GM12891 (cell line): ENCODE measurements around the gene ZBTB8OS. TPM values are rescaled to one million over a fixed set of nuclear protein-coding genes. Genes with fewer than 3 reads are reported as not detected.
"Not testable (repeated sequence)": the region's sequence is repeated elsewhere in the genome, so short reads cannot be mapped to it uniquely, and the experiment has no call there.

Experiments used
- DNase-seq: peaks from one replicate; pipeline ENCODE4 v3.0.0; 2011; ENCODE audit warnings: low spot score; ENCODE audit not compliant: insufficient read length
- FAIRE-seq: peaks from 2 replicates; lab custom pipeline; 2011; peaks lifted over from hg19 to GRCh38; lab: Jason Lieb, UNC
- PAX5 ChIP-seq: IDR thresholded peaks from 2 replicates; pipeline ENCODE4 v1.6.1; 2011; ENCODE audit warnings: low read length, moderate library complexity, mild to moderate bottlenecking; ENCODE audit not compliant: insufficient read depth, severe bottlenecking
- POLR2A ChIP-seq: IDR thresholded peaks from 2 replicates; pipeline ENCODE4 v1.6.1; 2011; ENCODE audit warnings: low read depth, low read length, control low read depth
- POLR2AphosphoS5 ChIP-seq: IDR thresholded peaks from 2 replicates; pipeline ENCODE4 v1.6.1; 2011; ENCODE audit warnings: low read depth, low read length, control low read depth
- POU2F2 ChIP-seq: IDR thresholded peaks from 2 replicates; pipeline ENCODE4 v1.6.1; 2011; ENCODE audit warnings: low read depth, mild to moderate bottlenecking, control low read depth, low read length, moderate library complexity
- SPI1 ChIP-seq: IDR thresholded peaks from 2 replicates; pipeline ENCODE4 v1.6.1; 2011; ENCODE audit warnings: low read depth, low read length, control low read depth
- TAF1 ChIP-seq: IDR thresholded peaks from 2 replicates; pipeline ENCODE4 v1.6.1; 2011; ENCODE audit warnings: low read depth, low read length, control low read depth
- polyA plus RNA-seq: library from polyadenylated mRNA; unstranded; fragments of >200 nt; gene quantifications from one replicate; pipeline ENCODE4 v1.2.1, GENCODE V29; 2012; ENCODE audit warnings: low read depth, missing spikeins, inconsistent platforms; ENCODE audit not compliant: missing spikeins

Gene ZBTB8OS
- 115 TPM for polyA plus RNA-seq

- peak; percentile 96 for TF ChIP-seq POLR2A
- peak; percentile 96 for TF ChIP-seq TAF1
- TF ChIP-seq SPI1, result peak; percentile 70
- TF ChIP-seq POLR2AphosphoS5, result peak; percentile 97
- no peak for TF ChIP-seq PAX5
- no peak; the same call in 1 of the 2 replicates for TF ChIP-seq POU2F2
- DNase-seq (peak; percentile 63), FAIRE-seq (no peak)
Observed at GRCh38 chr1:32650248-32650751, at the start of gene ZBTB8OS. TSS of gene ZBTB8OS (minus strand) at chr1:32650550. CDS start at chr1:32650529, 21 bp downstream.

GRCh38 chr1:32696996-32697395 lies 46.6 kb upstream of the ZBTB8OS start:
- DNase-seq, FAIRE-seq: not testable (repeated sequence)

- FAIRE-seq, result no peak
- DNase-seq, result no peak
- no peak for TF ChIP-seq SPI1
Observed at GRCh38 chr1:32696041-32696440, 45.7 kb upstream of the ZBTB8OS start.

DNA sequence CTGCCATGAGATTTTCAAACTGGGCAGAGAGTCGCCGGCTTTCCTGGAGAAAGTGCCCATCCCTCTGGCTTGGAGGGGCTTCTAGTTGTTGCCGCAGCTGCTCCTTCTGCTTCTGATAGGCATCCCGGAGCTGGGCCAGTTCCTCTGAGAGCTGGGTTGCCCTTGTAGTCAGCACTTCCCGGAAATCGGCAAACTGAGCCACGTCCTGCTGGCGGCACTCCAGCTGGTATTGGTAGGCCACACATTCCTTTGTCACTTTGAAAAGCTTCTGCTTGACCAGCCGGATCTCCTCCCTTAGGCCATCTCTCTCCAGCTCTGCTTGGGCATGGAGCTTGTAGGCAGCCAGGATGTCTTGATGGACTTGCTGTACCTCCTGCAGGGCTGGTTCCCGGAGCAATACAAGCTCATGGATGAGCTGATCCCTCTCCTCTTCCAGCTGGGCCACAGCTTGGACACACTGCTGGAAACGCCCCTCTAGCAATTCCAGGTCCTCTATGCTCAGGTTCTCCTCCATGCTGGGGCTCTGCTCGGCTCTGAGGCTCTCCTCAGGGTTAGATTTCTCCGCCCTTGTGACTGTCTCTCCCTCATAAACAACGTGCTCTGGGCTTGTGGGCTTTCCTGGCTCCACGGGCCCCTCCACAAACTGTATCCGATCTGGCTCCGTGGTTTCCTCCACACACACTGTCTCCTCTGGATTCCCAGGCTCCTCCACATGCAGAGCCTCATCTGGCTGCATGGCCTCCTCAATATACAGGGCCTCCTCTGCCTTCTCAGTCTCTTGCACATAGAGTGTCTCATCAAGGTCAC lies 45.0 kb upstream of the ZBTB8OS start:
- FAIRE-seq (no peak), DNase-seq (no peak)
- TF ChIP-seq SPI1, result no peak
- no peak for TF ChIP-seq TAF1
- TF ChIP-seq POLR2A, result no peak
- no peak for TF ChIP-seq POLR2AphosphoS5
- no peak for TF ChIP-seq PAX5
- no peak for TF ChIP-seq POU2F2

DNA sequence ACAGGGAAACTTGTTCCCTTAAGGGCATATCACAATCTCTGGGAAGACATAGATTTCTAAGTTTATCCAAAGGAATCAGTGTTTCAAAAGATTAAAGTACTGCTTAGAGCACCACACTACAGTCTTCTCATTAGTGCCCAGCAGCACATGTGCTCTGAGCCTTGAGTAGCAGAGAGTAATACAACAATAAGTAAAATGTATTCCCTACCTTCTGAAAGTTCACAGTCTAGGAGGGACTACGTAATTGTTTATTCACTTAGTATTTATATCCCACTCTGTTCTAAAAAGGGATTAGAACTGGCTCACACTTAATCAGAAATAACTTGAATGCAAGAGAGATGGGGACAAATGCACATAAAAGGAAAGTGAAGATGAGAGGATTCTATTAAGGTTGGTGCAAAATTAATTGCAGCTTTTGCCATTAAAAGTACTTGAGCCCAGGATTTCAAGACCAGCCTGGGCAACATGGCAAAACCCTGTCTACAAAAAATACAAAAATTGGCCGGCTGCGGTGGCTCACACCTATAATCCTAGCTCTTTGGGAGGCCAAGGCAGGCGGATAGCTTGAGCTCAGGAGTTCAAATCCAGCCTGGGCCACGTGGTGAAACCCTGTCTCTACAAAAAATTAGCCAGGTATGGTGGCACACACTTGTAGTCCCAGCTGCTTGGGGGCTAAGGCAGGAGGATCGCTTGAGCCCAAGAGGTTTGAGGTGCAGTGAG lies 43.3 kb upstream of the ZBTB8OS start:
- TF ChIP-seq PAX5 (no peak), POLR2A (no peak), POU2F2 (no peak), SPI1 (no peak), TAF1 (no peak), POLR2AphosphoS5 (no peak)

GRCh38 chr1:32686387-32686786 lies 36.0 kb upstream of the ZBTB8OS start:
- no peak for TF ChIP-seq PAX5
- no peak; the same call in 1 of the 2 replicates for TF ChIP-seq POLR2AphosphoS5
- no peak for TF ChIP-seq SPI1
- no peak for TF ChIP-seq TAF1
- TF ChIP-seq POU2F2, result no peak
- TF ChIP-seq POLR2A, result no peak; the same call in 1 of the 2 replicates
- FAIRE-seq, result no peak
- DNase-seq, result no peak

More for the DNA sequence above, 43.3 kb upstream of the ZBTB8OS start:
- FAIRE-seq (no peak), DNase-seq (no peak)

- no peak for DNase-seq
- no peak for FAIRE-seq
- TF ChIP-seq POLR2AphosphoS5 (no peak), SPI1 (no peak), PAX5 (no peak), POU2F2 (no peak), POLR2A (no peak; the same call in 1 of the 2 replicates), TAF1 (no peak)
Observed at GRCh38 chr1:32685498-32685897, 35.1 kb upstream of the ZBTB8OS start.

GRCh38 chr1:32684167-32684811 lies 33.9 kb upstream of the ZBTB8OS start:
- no peak for TF ChIP-seq TAF1
- TF ChIP-seq POLR2A, result no peak
- no peak for TF ChIP-seq SPI1
- no peak for TF ChIP-seq PAX5
- TF ChIP-seq POLR2AphosphoS5, result no peak
- TF ChIP-seq POU2F2, result no peak
- DNase-seq (no peak), FAIRE-seq (no peak)

DNA sequence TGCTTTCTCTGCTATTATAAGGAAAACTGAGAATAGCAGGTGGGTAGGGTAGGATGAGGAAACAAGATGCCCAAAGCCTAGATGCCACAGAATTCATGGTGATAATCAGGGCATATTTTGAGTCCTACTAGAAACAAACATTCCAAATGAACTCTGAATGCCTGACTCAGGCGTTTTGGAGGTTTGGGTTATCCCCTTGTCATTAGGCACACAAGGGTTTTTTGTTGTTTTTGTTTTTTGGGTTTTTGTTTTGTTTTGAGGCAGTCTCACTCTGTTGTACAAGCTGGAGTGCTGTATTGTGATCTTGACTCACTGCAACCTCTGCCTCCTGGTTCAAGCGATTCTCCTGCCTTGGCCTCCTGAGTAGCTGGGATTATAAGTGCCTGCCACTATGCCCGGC lies 33.0 kb upstream of the ZBTB8OS start:
- DNase-seq (no peak), FAIRE-seq (no peak)
- no peak for TF ChIP-seq TAF1
- TF ChIP-seq POLR2A, result peak; percentile 30; the same call in 1 of the 2 replicates
- peak; percentile 11; the same call in 1 of the 2 replicates for TF ChIP-seq POLR2AphosphoS5

GRCh38 chr1:32681999-32682398 lies 31.6 kb upstream of the ZBTB8OS start:
- TF ChIP-seq POLR2A (no peak), SPI1 (no peak), PAX5 (no peak), POLR2AphosphoS5 (no peak), TAF1 (no peak), POU2F2 (no peak)
- no peak for FAIRE-seq

More at GRCh38 chr1:32681999-32682398, 31.6 kb upstream of the ZBTB8OS start:
- DNase-seq, result no peak
